Measurements from ENCODE around the gene TEKT3.

- no peak for TF ChIP-seq EP300 (IDR thresholded peaks at IDR 0.05; ENCODE audit: borderline replicate concordance in 1 of 2, low read depth in 1 of 2, low read length in 1 of 2)
- no peak for TF ChIP-seq CTCF (IDR thresholded peaks at IDR 0.05)
- no peak for TF ChIP-seq JUND (IDR thresholded peaks at IDR 0.05)
- TF ChIP-seq GABPA (IDR thresholded peaks at IDR 0.05; ENCODE audit: low read depth): no peak
- no peak for TF ChIP-seq POLR2AphosphoS5 (IDR thresholded peaks at IDR 0.05; ENCODE audit: low read depth, low read length)
Measured at GRCh38 chr17:15341966-15342365, 569 bp upstream of the TEKT3 start.

All from SK-N-SH (cell line).